H1 (cell line): ENCODE measurements around the gene KISS1. TPM values are rescaled to one million over a fixed set of nuclear protein-coding genes. Genes with fewer than 3 reads are reported as not detected.

Experiments
- CTCF ChIA-PET: fragments of 300-600 bp; sonication (Branson Sonifier 250); formaldehyde crosslinking; loops from one replicate; lab custom pipeline; 2021; ENCODE audit not compliant: partially characterized antibody; lab: Charles Lee
- POLR2A ChIA-PET: fragments of 300-600 bp; sonication (Branson Sonifier 250); formaldehyde crosslinking; loops from one replicate; lab custom pipeline; 2021; ENCODE audit warnings: inconsistent platforms; ENCODE audit not compliant: partially characterized antibody; lab: Charles Lee
- DNase-seq, 2 experiments: peaks; one replicate each; pipeline versions ENCODE4 v3.0.0 to v3.0.0-alpha.2; 2010 to 2022; ENCODE audit warnings: low spot score in 2 of 2, low read depth in 1 of 2, mixed read lengths in 1 of 2
- FAIRE-seq: peaks from 2 replicates; lab custom pipeline; 2011; peaks lifted over from hg19 to GRCh38; lab: Jason Lieb, UNC
- H2AFZ ChIP-seq: 2 replicates; pipeline ENCODE4 v1.8.1; 2012; ENCODE audit warnings: low read length, inconsistent platforms
- H2AK5ac ChIP-seq: 2 replicates; pipeline ENCODE4 v1.6.1; 2013; ENCODE audit warnings: low read depth, low read length
- H2BK120ac ChIP-seq: replicated peaks from 2 replicates; pipeline ENCODE3; 2013; ENCODE audit warnings: low read depth, low read length, inconsistent platforms
- H2BK12ac ChIP-seq: 2 replicates; pipeline ENCODE4 v1.6.1; 2013; ENCODE audit warnings: low read depth, low read length
- H2BK15ac ChIP-seq: 2 replicates; pipeline ENCODE4 v1.6.1; 2013; ENCODE audit warnings: low read length
- H2BK20ac ChIP-seq: 2 replicates; pipeline ENCODE4 v1.6.1; 2013; ENCODE audit warnings: low read length
- H2BK5ac ChIP-seq: 2 replicates; pipeline ENCODE4 v1.6.1; 2013; ENCODE audit warnings: low read depth, low read length
- H3K14ac ChIP-seq: 2 replicates; pipeline ENCODE4 v1.6.1; 2013; ENCODE audit warnings: inconsistent platforms; ENCODE audit not compliant: insufficient read length
- H3K18ac ChIP-seq: 2 replicates; pipeline ENCODE4 v1.6.1; 2013; ENCODE audit warnings: low read length; ENCODE audit errors: extremely low read depth
- H3K23ac ChIP-seq: 2 replicates; pipeline ENCODE4 v1.6.1; 2013; ENCODE audit warnings: inconsistent platforms; ENCODE audit not compliant: insufficient read length
- H3K23me2 ChIP-seq: 2 replicates; pipeline ENCODE4 v1.6.1; 2013; ENCODE audit warnings: low read depth, low read length
- H3K27ac ChIP-seq: 2 replicates; pipeline ENCODE4 v1.6.1; 2011; ENCODE audit warnings: low read depth, low read length, inconsistent platforms
- H3K27me3 ChIP-seq, 4 experiments: replicated peaks in 1 of 4; 1 replicate in 1 of 4; 2 replicates in 3 of 4; pipeline versions ENCODE4 v1.6.1 to v1.8.1; 2011 to 2013; ENCODE audit warnings: low read length in 3 of 4, mild to moderate bottlenecking in 3 of 4, inconsistent platforms in 2 of 4, mixed read lengths in 2 of 4, moderate library complexity in 1 of 4; ENCODE audit not compliant: control insufficient read depth in 3 of 4, insufficient read depth in 3 of 4; ENCODE audit errors: extremely low read depth in 1 of 4
- H3K36me3 ChIP-seq, 4 experiments: 2 replicates each; pipeline versions ENCODE4 v1.6.1 to v1.8.1; 2011 to 2013; ENCODE audit warnings: mild to moderate bottlenecking in 4 of 4, low read length in 3 of 4, moderate library complexity in 2 of 4, control low read depth in 1 of 4, inconsistent platforms in 1 of 4; ENCODE audit not compliant: insufficient read depth in 4 of 4, control insufficient read depth in 2 of 4
- H3K4ac ChIP-seq: replicated peaks from 2 replicates; pipeline ENCODE3; 2013; ENCODE audit warnings: low read length, low read depth, mixed read lengths, inconsistent platforms; ENCODE audit not compliant: insufficient read length
- H3K4me1 ChIP-seq, 4 experiments: replicated peaks in 1 of 4; 1 replicate in 1 of 4; 2 replicates in 3 of 4; pipeline versions ENCODE4 v1.6.1 to v1.8.1; 2011 to 2013; ENCODE audit warnings: low read length in 3 of 4, inconsistent platforms in 2 of 4, mixed read lengths in 1 of 4; ENCODE audit not compliant: insufficient read depth in 4 of 4, control insufficient read depth in 3 of 4
- H3K4me2 ChIP-seq, 2 experiments: 2 replicates each; pipeline versions ENCODE4 v1.6.1 to v1.8.1; 2011 to 2013; ENCODE audit warnings: low read depth in 2 of 2, low read length in 2 of 2, control low read depth in 1 of 2, inconsistent platforms in 1 of 2, mild to moderate bottlenecking in 1 of 2; ENCODE audit not compliant: insufficient read depth in 1 of 2
- H3K4me3 ChIP-seq, 4 experiments: fragments of 200-600, 300-600 bp in 1 of 4; sonication (generic), shearing (Covaris generic), sonication (Bioruptor Twin) in 1 of 4; 2 replicates each; pipeline versions ENCODE4 v1.5.1 to v1.8.1; 2011 to 2016; ENCODE audit warnings: low read length in 4 of 4, low read depth in 3 of 4, control low read depth in 2 of 4, inconsistent platforms in 2 of 4, mild to moderate bottlenecking in 2 of 4, mixed read lengths in 1 of 4, moderate library complexity in 1 of 4; ENCODE audit not compliant: insufficient read depth in 2 of 4; ENCODE audit errors: extremely low read depth in 1 of 4
- H3K56ac ChIP-seq: replicated peaks from 2 replicates; pipeline ENCODE3; 2013; ENCODE audit warnings: low read depth, mild to moderate bottlenecking, mixed read lengths, low read length, inconsistent platforms; ENCODE audit not compliant: insufficient read length
- H3K79me1 ChIP-seq: 2 replicates; pipeline ENCODE4 v1.6.1; 2013; ENCODE audit warnings: low read depth, low read length, control low read depth
- H3K79me2 ChIP-seq, 2 experiments: 2 replicates each; pipeline versions ENCODE4 v1.6.1 to v1.8.1; 2012 to 2013; ENCODE audit warnings: low read length in 2 of 2, mild to moderate bottlenecking in 2 of 2, inconsistent platforms in 1 of 2; ENCODE audit not compliant: insufficient read depth in 2 of 2, control insufficient read depth in 1 of 2
- H3K9ac ChIP-seq, 4 experiments: replicated peaks in 1 of 4; 1 replicate in 1 of 4; 2 replicates in 3 of 4; pipeline versions ENCODE4 v1.6.1 to v1.8.1; 2011 to 2013; ENCODE audit warnings: low read depth in 3 of 4, low read length in 3 of 4, control low read depth in 2 of 4, mild to moderate bottlenecking in 2 of 4, moderate library complexity in 2 of 4, inconsistent platforms in 1 of 4; ENCODE audit errors: extremely low read depth in 1 of 4
- H3K9me3 ChIP-seq, 2 experiments: 2 replicates each; pipeline versions ENCODE4 v1.6.1 to v1.8.1; 2012 to 2013; ENCODE audit warnings: mild to moderate bottlenecking in 2 of 2, moderate library complexity in 2 of 2, control low read depth in 1 of 2, inconsistent platforms in 1 of 2, low read depth in 1 of 2, low read length in 1 of 2, mixed read lengths in 1 of 2; ENCODE audit not compliant: insufficient read depth in 2 of 2
- H4K20me1 ChIP-seq, 2 experiments: replicated peaks in 1 of 2; 2 replicates each; pipeline versions ENCODE3 to v1.8.1; 2011 to 2013; ENCODE audit warnings: inconsistent platforms in 2 of 2, low read length in 2 of 2, mild to moderate bottlenecking in 1 of 2; ENCODE audit not compliant: insufficient read depth in 2 of 2, control insufficient read depth in 1 of 2
- H4K5ac ChIP-seq: 2 replicates; pipeline ENCODE4 v1.6.1; 2013; ENCODE audit warnings: low read length, low read depth, mixed read lengths, inconsistent platforms; ENCODE audit not compliant: insufficient read length
- H4K8ac ChIP-seq: 2 replicates; pipeline ENCODE4 v1.8.0; 2013; ENCODE audit warnings: mild to moderate bottlenecking, moderate library complexity, low read length, inconsistent platforms; ENCODE audit not compliant: insufficient read depth; ENCODE audit errors: extremely low read depth
- H4K91ac ChIP-seq: replicated peaks from 2 replicates; pipeline ENCODE3; 2013; ENCODE audit warnings: low read length, mixed read lengths, inconsistent platforms; ENCODE audit not compliant: insufficient read length
- RFX5 ChIP-seq: IDR thresholded peaks from 2 replicates; pipeline ENCODE4 v1.6.1; 2011; ENCODE audit warnings: low read depth, low read length, improper control_type of control experiment, borderline replicate concordance
- polyA plus RNA-seq, 7 experiments: library from polyadenylated mRNA; depleted of rRNA in 3 of 7; stranded (reverse) in 5 of 7; unstranded in 2 of 7; fragments of >200 nt in 5 of 7; fragments of 200-250 nt in 2 of 7; gene quantifications; 1 replicate in 5 of 7; 2 replicates in 1 of 7; 4 replicates in 1 of 7; pipeline versions ENCODE4 v1.2.1 to v1.2.3, GENCODE V29; 2011 to 2013; ENCODE audit warnings: missing spikeins in 2 of 7, mixed read lengths in 2 of 7
- total RNA-seq: library from RNA; stranded (reverse); fragmentation: NEBNext Ultra II Directional; extraction: Animal tissue kit (Norgen Biotek cat#: 25700); gene quantifications from 2 replicates; pipeline ENCODE4 v1.2.1, GENCODE V29; 2021
- TF ChIP-seq, protein P1 (sequence below): IDR thresholded peaks from 2 replicates; pipeline ENCODE4 v1.6.1; 2012; ENCODE audit warnings: inconsistent platforms

KISS1 gene
- total and polyA plus RNA-seq, 2 of the 8 experiments (the other 6 are each of a cell fraction or from before 2014, with no cell fraction given): 0.71 TPM; not detected in 1

DNA sequence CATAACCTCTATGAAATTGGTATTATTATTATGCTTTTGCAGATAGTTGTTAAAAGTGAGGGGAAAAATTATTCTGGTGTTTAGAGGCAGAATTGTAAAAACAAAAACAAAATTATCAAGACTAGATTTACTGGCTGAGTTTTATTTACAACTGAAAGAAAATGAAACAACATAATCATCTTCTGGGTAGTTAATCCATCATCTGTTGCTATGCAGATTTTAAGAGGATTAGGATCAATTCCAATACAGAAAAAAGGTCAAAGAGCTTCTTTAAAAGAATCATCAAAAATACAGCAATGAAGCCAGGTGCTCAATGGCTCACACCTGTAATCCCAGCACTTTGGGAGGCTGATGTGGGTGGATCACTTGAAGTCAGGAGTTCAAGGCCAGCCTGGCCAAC lies 9.2 kb upstream of the KISS1 start:
- Histone ChIP-seq H3K9ac (no peak overlapping the region), H3K14ac (no peak overlapping the region), H3K23me2 (no peaks in the 10 kb centered on the region), H3K4me2 (no peak overlapping the region), H2AK5ac (no peak overlapping the region), H3K9me3 (no peaks in the 10 kb centered on the region), H3K27me3 (no peaks in the 10 kb centered on the region), H2BK15ac (no peak overlapping the region), H3K27ac (no peak overlapping the region), H3K79me1 (peaks cover 3% of the 10 kb centered on the region; the same call in 1 of the 2 replicates), H4K5ac (no peak overlapping the region), H3K18ac (no peak overlapping the region), H2BK120ac (no peak overlapping the region), H3K4ac (no peak overlapping the region), H4K91ac (no peak overlapping the region), H4K20me1 (peaks cover 0 to 4% of the 10 kb centered on the region in 2 experiments), H3K79me2 (no peaks in the 10 kb centered on the region), H2BK20ac (no peak overlapping the region), H3K4me1 (peaks cover 0 to 2% (median 2%) of the 10 kb centered on the region in 4 experiments; a peak in 3 of 7 replicates), H2AFZ (no peak overlapping the region), H3K4me3 (no peak overlapping the region), H3K36me3 (no peaks in the 10 kb centered on the region), H2BK5ac (no peak overlapping the region), H4K8ac (no peak overlapping the region), H3K23ac (no peak overlapping the region), H3K56ac (no peak overlapping the region), H2BK12ac (no peak overlapping the region)
- TF ChIP-seq, protein P1, sequence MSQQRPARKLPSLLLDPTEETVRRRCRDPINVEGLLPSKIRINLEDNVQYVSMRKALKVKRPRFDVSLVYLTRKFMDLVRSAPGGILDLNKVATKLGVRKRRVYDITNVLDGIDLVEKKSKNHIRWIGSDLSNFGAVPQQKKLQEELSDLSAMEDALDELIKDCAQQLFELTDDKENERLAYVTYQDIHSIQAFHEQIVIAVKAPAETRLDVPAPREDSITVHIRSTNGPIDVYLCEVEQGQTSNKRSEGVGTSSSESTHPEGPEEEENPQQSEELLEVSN: no peak
- peak; percentile 78 for TF ChIP-seq RFX5
- ChIA-PET CTCF (interaction anchor here (0.7 to 12.6 kb wide), 19 partner anchors 8 to 335 kb away, joined by 3 to 360 read pairs (median 7); partner anchors contain the start of genes ETNK2, GOLT1A, KISS1 and REN), POLR2A (interaction anchor here (0.7 to 1.4 kb wide), 2 partner anchors 8 to 10 kb away, joined by 3 to 4 read pairs; partner anchors contain the start of genes GOLT1A and KISS1)
- DNase-seq (no peak), FAIRE-seq (no peak)
